ENCODE results near the gene ANXA1.

ANXA1 gene

GRCh38 chr9:73194284-73194683 is 42.6 kb downstream of the ANXA1 start:
- no peak for FAIRE-seq
- no peak for TF ChIP-seq POU2F2 (IDR thresholded peaks at IDR 0.05; ENCODE audit: low read depth, low read length)
- no peak for TF ChIP-seq PAX5 (IDR thresholded peaks at IDR 0.05; ENCODE audit: insufficient read depth, low read length, severe bottlenecking)
- TF ChIP-seq TAF1 (IDR thresholded peaks at IDR 0.05; ENCODE audit: low read depth, low read length), result no peak
- TF ChIP-seq POLR2AphosphoS5 (IDR thresholded peaks at IDR 0.05; ENCODE audit: low read depth, low read length), result no peak
- no peak for TF ChIP-seq SPI1 (IDR thresholded peaks at IDR 0.05; ENCODE audit: low read depth, low read length)
- TF ChIP-seq POLR2A (IDR thresholded peaks at IDR 0.05; ENCODE audit: low read depth, low read length), result no peak

GRCh38 chr9:73199448-73199847 is 47.8 kb downstream of the ANXA1 start:
- DNase-seq (ENCODE audit: insufficient read length, low spot score), result no peak
- no peak for TF ChIP-seq SPI1 (IDR thresholded peaks at IDR 0.05; ENCODE audit: low read depth, low read length)
- no peak for TF ChIP-seq TAF1 (IDR thresholded peaks at IDR 0.05; ENCODE audit: low read depth, low read length)
- TF ChIP-seq POU2F2 (IDR thresholded peaks at IDR 0.05; ENCODE audit: low read depth, low read length), result no peak
- no peak for TF ChIP-seq POLR2A (IDR thresholded peaks at IDR 0.05; ENCODE audit: low read depth, low read length)
- no peak for TF ChIP-seq PAX5 (IDR thresholded peaks at IDR 0.05; ENCODE audit: insufficient read depth, low read length, severe bottlenecking)
- no peak for TF ChIP-seq POLR2AphosphoS5 (IDR thresholded peaks at IDR 0.05; ENCODE audit: low read depth, low read length)
- no peak for FAIRE-seq

More at GRCh38 chr9:73194284-73194683, 42.6 kb downstream of the ANXA1 start:
- DNase-seq (ENCODE audit: insufficient read length, low spot score), result no peak

GRCh38 chr9:73199886-73200285 is 48.2 kb downstream of the ANXA1 start:
- no peak for DNase-seq (ENCODE audit: insufficient read length, low spot score)
- FAIRE-seq, result no peak
- TF ChIP-seq TAF1 (IDR thresholded peaks at IDR 0.05; ENCODE audit: low read depth, low read length) (no peak), PAX5 (IDR thresholded peaks at IDR 0.05; ENCODE audit: insufficient read depth, low read length, severe bottlenecking) (no peak), SPI1 (IDR thresholded peaks at IDR 0.05; ENCODE audit: low read depth, low read length) (no peak), POLR2A (IDR thresholded peaks at IDR 0.05; ENCODE audit: low read depth, low read length) (no peak), POU2F2 (IDR thresholded peaks at IDR 0.05; ENCODE audit: low read depth, low read length) (no peak), POLR2AphosphoS5 (IDR thresholded peaks at IDR 0.05; ENCODE audit: low read depth, low read length) (no peak)

- FAIRE-seq, result peak; percentile 28
- no peak for DNase-seq (ENCODE audit: insufficient read length, low spot score)
These were observed 49.2 kb downstream of the ANXA1 start for GRCh38 chr9:73200694-73201452.

GRCh38 chr9:73202980-73203379 is 51.3 kb downstream of the ANXA1 start:
- DNase-seq (ENCODE audit: insufficient read length, low spot score), result no peak
- no peak for FAIRE-seq
- TF ChIP-seq POLR2AphosphoS5 (IDR thresholded peaks at IDR 0.05; ENCODE audit: low read depth, low read length) (no peak), POLR2A (IDR thresholded peaks at IDR 0.05; ENCODE audit: low read depth, low read length) (no peak), PAX5 (IDR thresholded peaks at IDR 0.05; ENCODE audit: insufficient read depth, low read length, severe bottlenecking) (no peak), POU2F2 (IDR thresholded peaks at IDR 0.05; ENCODE audit: low read depth, low read length) (no peak), SPI1 (IDR thresholded peaks at IDR 0.05; ENCODE audit: low read depth, low read length) (no peak), TAF1 (IDR thresholded peaks at IDR 0.05; ENCODE audit: low read depth, low read length) (no peak)

More at GRCh38 chr9:73200694-73201452, 49.2 kb downstream of the ANXA1 start:
- TF ChIP-seq PAX5 (IDR thresholded peaks at IDR 0.05; ENCODE audit: insufficient read depth, low read length, severe bottlenecking) (no peak), POLR2A (IDR thresholded peaks at IDR 0.05; ENCODE audit: low read depth, low read length) (no peak), SPI1 (IDR thresholded peaks at IDR 0.05; ENCODE audit: low read depth, low read length) (no peak), TAF1 (IDR thresholded peaks at IDR 0.05; ENCODE audit: low read depth, low read length) (no peak), POU2F2 (IDR thresholded peaks at IDR 0.05; ENCODE audit: low read depth, low read length) (no peak), POLR2AphosphoS5 (IDR thresholded peaks at IDR 0.05; ENCODE audit: low read depth, low read length) (no peak)

- no peak for TF ChIP-seq SPI1 (IDR thresholded peaks at IDR 0.05; ENCODE audit: low read depth, low read length)
- TF ChIP-seq POU2F2 (IDR thresholded peaks at IDR 0.05; ENCODE audit: low read depth, low read length), result no peak
- TF ChIP-seq POLR2A (IDR thresholded peaks at IDR 0.05; ENCODE audit: low read depth, low read length), result no peak
- TF ChIP-seq PAX5 (IDR thresholded peaks at IDR 0.05; ENCODE audit: insufficient read depth, low read length, severe bottlenecking), result no peak
- no peak for TF ChIP-seq POLR2AphosphoS5 (IDR thresholded peaks at IDR 0.05; ENCODE audit: low read depth, low read length)
- no peak for TF ChIP-seq TAF1 (IDR thresholded peaks at IDR 0.05; ENCODE audit: low read depth, low read length)
- no peak for DNase-seq (ENCODE audit: insufficient read length, low spot score)
- no peak for FAIRE-seq
These were observed 53.3 kb downstream of the ANXA1 start for GRCh38 chr9:73204936-73205335.

GRCh38 chr9:73206851-73207250 is 55.2 kb downstream of the ANXA1 start:
- TF ChIP-seq PAX5 (IDR thresholded peaks at IDR 0.05; ENCODE audit: insufficient read depth, low read length, severe bottlenecking), result no peak
- no peak for TF ChIP-seq POLR2A (IDR thresholded peaks at IDR 0.05; ENCODE audit: low read depth, low read length)
- TF ChIP-seq POU2F2 (IDR thresholded peaks at IDR 0.05; ENCODE audit: low read depth, low read length), result no peak
- TF ChIP-seq SPI1 (IDR thresholded peaks at IDR 0.05; ENCODE audit: low read depth, low read length), result no peak
- TF ChIP-seq POLR2AphosphoS5 (IDR thresholded peaks at IDR 0.05; ENCODE audit: low read depth, low read length), result no peak
- no peak for TF ChIP-seq TAF1 (IDR thresholded peaks at IDR 0.05; ENCODE audit: low read depth, low read length)
- no peak for FAIRE-seq
- DNase-seq (ENCODE audit: insufficient read length, low spot score), result no peak

GRCh38 chr9:73210886-73211666 is 59.4 kb downstream of the ANXA1 start:
- FAIRE-seq, result no peak
- DNase-seq (ENCODE audit: insufficient read length, low spot score), result no peak

GRCh38 chr9:73213300-73213699 is 61.6 kb downstream of the ANXA1 start:
- TF ChIP-seq POLR2AphosphoS5 (IDR thresholded peaks at IDR 0.05; ENCODE audit: low read depth, low read length) (no peak), PAX5 (IDR thresholded peaks at IDR 0.05; ENCODE audit: insufficient read depth, low read length, severe bottlenecking) (no peak), TAF1 (IDR thresholded peaks at IDR 0.05; ENCODE audit: low read depth, low read length) (no peak), POLR2A (IDR thresholded peaks at IDR 0.05; ENCODE audit: low read depth, low read length) (no peak), POU2F2 (IDR thresholded peaks at IDR 0.05; ENCODE audit: low read depth, low read length) (no peak), SPI1 (IDR thresholded peaks at IDR 0.05; ENCODE audit: low read depth, low read length) (no peak)
- DNase-seq (ENCODE audit: insufficient read length, low spot score), result no peak
- no peak for FAIRE-seq

More at GRCh38 chr9:73210886-73211666, 59.4 kb downstream of the ANXA1 start:
- no peak for TF ChIP-seq SPI1 (IDR thresholded peaks at IDR 0.05; ENCODE audit: low read depth, low read length)
- no peak for TF ChIP-seq POLR2A (IDR thresholded peaks at IDR 0.05; ENCODE audit: low read depth, low read length)
- TF ChIP-seq TAF1 (IDR thresholded peaks at IDR 0.05; ENCODE audit: low read depth, low read length), result no peak
- no peak for TF ChIP-seq PAX5 (IDR thresholded peaks at IDR 0.05; ENCODE audit: insufficient read depth, low read length, severe bottlenecking)
- no peak for TF ChIP-seq POLR2AphosphoS5 (IDR thresholded peaks at IDR 0.05; ENCODE audit: low read depth, low read length)
- no peak for TF ChIP-seq POU2F2 (IDR thresholded peaks at IDR 0.05; ENCODE audit: low read depth, low read length)

All from GM12891 (cell line).